HepG2 (cell line): Measurements from ENCODE around the gene KRTAP2-3. TPM values are rescaled to one million over a fixed set of nuclear protein-coding genes. Genes with fewer than 3 reads are reported as not detected.
"Not testable (repeated sequence)": the region's sequence is repeated elsewhere in the genome, so short reads cannot be mapped to it uniquely, and the experiment has no call there.

Source experiments
- ATAC-seq: fragments of 200-7000 bp; cut with Tn5 transposase; 3 replicates; pipeline ENCODE4 v1.9.1; 2020; ENCODE audit warnings: mild to moderate bottlenecking, moderate library complexity
- BruUV-seq: library from RNA; stranded (reverse); fragments of 400-500 nt; replicated peaks from 2 replicates; lab custom pipeline; 2021; lab: Mats Ljungman, UMichigan
- CTCF ChIA-PET: fragments of 300-600 bp; formaldehyde crosslinking; extraction: SDS; loops from one replicate; lab custom pipeline; 2021; ENCODE audit warnings: low total read pairs, inconsistent platforms, low intra/inter-chr PET ratio; lab: Yijun Ruan, JAX
- POLR2A ChIA-PET: fragments of 350-600 bp; sonication (Branson Sonifier 250); formaldehyde crosslinking; loops from one replicate; lab custom pipeline; 2020; ENCODE audit warnings: antibody characterized with exemption, inconsistent platforms; lab: Yijun Ruan, JAX
- DNase-seq: peaks from one replicate; pipeline ENCODE4 v3.0.0-alpha.2; 2015; ENCODE audit warnings: low spot score
- FAIRE-seq: peaks from 3 replicates; lab custom pipeline; 2011; peaks lifted over from hg19 to GRCh38; lab: Jason Lieb, UNC
- H2AFZ ChIP-seq: one replicate; pipeline ENCODE4 v1.6.1; 2011; ENCODE audit warnings: low read length, inconsistent platforms
- H3K27ac ChIP-seq: fragments of 300-600 bp; 3 replicates; pipeline ENCODE4 v1.8.0; 2011; ENCODE audit warnings: mixed run types, mild to moderate bottlenecking, mixed read lengths, low read length, inconsistent platforms; ENCODE audit not compliant: insufficient read depth; ENCODE audit errors: extremely low read length
- H3K27me3 ChIP-seq, 2 experiments: fragments of 200-600 bp in 1 of 2; 2 replicates in 1 of 2; 3 replicates in 1 of 2; pipeline versions ENCODE4 v1.6.0 to v1.8.0; 2011; ENCODE audit warnings: low read length in 2 of 2, mild to moderate bottlenecking in 2 of 2, moderate library complexity in 2 of 2, inconsistent platforms in 1 of 2; ENCODE audit not compliant: insufficient read depth in 2 of 2, control insufficient read depth in 1 of 2
- H3K36me3 ChIP-seq, 2 experiments: fragments of 200-600 bp in 1 of 2; replicated peaks in 1 of 2; 2 replicates in 1 of 2; 3 replicates in 1 of 2; pipeline versions ENCODE4 v1.5.1 to v1.8.0; 2011; ENCODE audit warnings: low read length in 2 of 2, inconsistent platforms in 1 of 2; ENCODE audit not compliant: insufficient read depth in 2 of 2, control insufficient read depth in 1 of 2
- H3K4me1 ChIP-seq: 2 replicates; pipeline ENCODE4 v1.5.1; 2012; ENCODE audit warnings: low read length, inconsistent platforms; ENCODE audit not compliant: insufficient read depth
- H3K4me2 ChIP-seq: 2 replicates; pipeline ENCODE4 v1.6.0; 2011; ENCODE audit warnings: low read depth, low read length, inconsistent platforms
- H3K4me3 ChIP-seq, 3 experiments: fragments of 200-600 bp in 1 of 3; sonication (generic), shearing (Covaris generic) in 1 of 3; replicated peaks in 1 of 3; 2 replicates each; pipeline ENCODE4 v1.5.1; 2011 to 2016; ENCODE audit warnings: low read length in 3 of 3, inconsistent platforms in 2 of 3, low read depth in 2 of 3, mild to moderate bottlenecking in 2 of 3, control low read depth in 1 of 3, mixed read lengths in 1 of 3; ENCODE audit not compliant: insufficient read depth in 1 of 3
- H3K79me2 ChIP-seq: one replicate; pipeline ENCODE4 v1.6.1; 2011; ENCODE audit warnings: low read length, inconsistent platforms; ENCODE audit not compliant: insufficient read depth
- H3K9ac ChIP-seq: 2 replicates; pipeline ENCODE4 v1.6.0; 2011; ENCODE audit warnings: mild to moderate bottlenecking, low read depth, low read length, inconsistent platforms; ENCODE audit not compliant: insufficient read depth
- H3K9me3 ChIP-seq: 2 replicates; pipeline ENCODE4 v1.5.1; 2012; ENCODE audit warnings: mild to moderate bottlenecking, low read length
- H4K20me1 ChIP-seq: 2 replicates; pipeline ENCODE4 v1.6.0; 2011; ENCODE audit warnings: inconsistent platforms, mild to moderate bottlenecking, low read length, moderate library complexity; ENCODE audit not compliant: insufficient read depth
- NCOA5 ChIP-seq: sonication (generic); formaldehyde crosslinking; IDR thresholded peaks from 2 replicates; pipeline ENCODE4 v1.4.0; 2020; ENCODE audit warnings: missing genetic modification reagents
- ZNF136 ChIP-seq: sonication (generic); formaldehyde crosslinking; IDR thresholded peaks from 2 replicates; pipeline ENCODE4 v1.8.1; 2022; ENCODE audit warnings: low read depth, mild to moderate bottlenecking, moderate library complexity, missing genetic modification reagents
- ZNF710 ChIP-seq: sonication (generic); formaldehyde crosslinking; IDR thresholded peaks from 2 replicates; pipeline ENCODE4 v1.5.0; 2020; ENCODE audit warnings: mild to moderate bottlenecking, missing genetic modification reagents, borderline replicate concordance
- ZSCAN22 ChIP-seq: sonication (generic); formaldehyde crosslinking; IDR thresholded peaks from 2 replicates; pipeline ENCODE4 v1.4.0; 2020; ENCODE audit warnings: mild to moderate bottlenecking, missing genetic modification reagents
- WGBS: methylation state at CpG from one replicate; pipeline ENCODE4 v1.1.6; 2017; ENCODE audit warnings: low lambda C conversion rate; 5-methylcytosine and 5-hydroxymethylcytosine counted together
- in situ Hi-C: cut with HindIII; loops from 2 replicates; pipeline ENCODE4 v1.10.0; 2017; ENCODE audit warnings: low pct_unique_long_range_greater_than_20kb; ENCODE audit not compliant: extremely low pct_ligation_motif_present
- intact Hi-C: fragments of 100-400 bp; cut with micrococcal nuclease; formaldehyde crosslinking; loops from one replicate; pipeline ENCODE4 v1.10.0; 2022; ENCODE audit not compliant: unreplicated experiment
- polyA plus RNA-seq, 8 experiments: library from polyadenylated mRNA; depleted of rRNA in 3 of 8; stranded (reverse) in 7 of 8; unstranded in 1 of 8; fragments of >200 nt; fragmentation: Illumina TruSeq in 4 of 8; extraction: Trizol in 4 of 8; gene quantifications; 2 replicates each; pipeline versions ENCODE4 v1.2.1 to v1.2.3, GENCODE V29; 2011 to 2016; ENCODE audit warnings: low read depth in 4 of 8, missing spikeins in 1 of 8, mixed read lengths in 1 of 8; ENCODE audit not compliant: insufficient read depth in 1 of 8
- total RNA-seq, 5 experiments: library from RNA; depleted of rRNA; stranded (reverse); fragments of >200 nt; fragmentation: Illumina TruSeq; extraction: Trizol; gene quantifications; 2 replicates each; pipeline ENCODE4 v1.2.3, GENCODE V29; 2016; ENCODE audit warnings: low read depth in 1 of 5
- TF ChIP-seq, protein P1 (sequence below): sonication (generic); formaldehyde crosslinking; IDR thresholded peaks from 2 replicates; pipeline ENCODE4 v1.9.0; 2022; ENCODE audit warnings: low read depth, missing genetic modification reagents
- TF ChIP-seq, protein P2 (sequence below): sonication (generic); formaldehyde crosslinking; conservative IDR thresholded peaks from 2 replicates; pipeline ENCODE4 v1.4.0; 2020; ENCODE audit warnings: missing genetic modification reagents

The KRTAP2-3 gene
- total and polyA plus RNA-seq, 2 of the 13 experiments (the other 11 are each of a cell fraction or from before 2014, with no cell fraction given), result 0.25 TPM; not detected in 1

- TF ChIP-seq ZNF710 (CRISPR knock-in tag) (no peak), NCOA5 (no peak), ZNF136 (CRISPR knock-in tag) (no peak), ZSCAN22 (no peak)
- TF ChIP-seq, protein P1, sequence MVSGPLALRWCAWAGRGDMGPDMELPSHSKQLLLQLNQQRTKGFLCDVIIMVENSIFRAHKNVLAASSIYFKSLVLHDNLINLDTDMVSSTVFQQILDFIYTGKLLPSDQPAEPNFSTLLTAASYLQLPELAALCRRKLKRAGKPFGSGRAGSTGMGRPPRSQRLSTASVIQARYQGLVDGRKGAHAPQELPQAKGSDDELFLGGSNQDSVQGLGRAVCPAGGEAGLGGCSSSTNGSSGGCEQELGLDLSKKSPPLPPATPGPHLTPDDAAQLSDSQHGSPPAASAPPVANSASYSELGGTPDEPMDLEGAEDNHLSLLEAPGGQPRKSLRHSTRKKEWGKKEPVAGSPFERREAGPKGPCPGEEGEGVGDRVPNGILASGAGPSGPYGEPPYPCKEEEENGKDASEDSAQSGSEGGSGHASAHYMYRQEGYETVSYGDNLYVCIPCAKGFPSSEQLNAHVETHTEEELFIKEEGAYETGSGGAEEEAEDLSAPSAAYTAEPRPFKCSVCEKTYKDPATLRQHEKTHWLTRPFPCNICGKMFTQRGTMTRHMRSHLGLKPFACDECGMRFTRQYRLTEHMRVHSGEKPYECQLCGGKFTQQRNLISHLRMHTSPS (CRISPR knock-in tag), result no peak
- TF ChIP-seq, protein P2, sequence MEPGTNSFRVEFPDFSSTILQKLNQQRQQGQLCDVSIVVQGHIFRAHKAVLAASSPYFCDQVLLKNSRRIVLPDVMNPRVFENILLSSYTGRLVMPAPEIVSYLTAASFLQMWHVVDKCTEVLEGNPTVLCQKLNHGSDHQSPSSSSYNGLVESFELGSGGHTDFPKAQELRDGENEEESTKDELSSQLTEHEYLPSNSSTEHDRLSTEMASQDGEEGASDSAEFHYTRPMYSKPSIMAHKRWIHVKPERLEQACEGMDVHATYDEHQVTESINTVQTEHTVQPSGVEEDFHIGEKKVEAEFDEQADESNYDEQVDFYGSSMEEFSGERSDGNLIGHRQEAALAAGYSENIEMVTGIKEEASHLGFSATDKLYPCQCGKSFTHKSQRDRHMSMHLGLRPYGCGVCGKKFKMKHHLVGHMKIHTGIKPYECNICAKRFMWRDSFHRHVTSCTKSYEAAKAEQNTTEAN (CRISPR knock-in tag), result no peak
- TF ChIP-seq, all 625 proteins: peak for 0
Observed at GRCh38 chr17:41096055-41096454, 36.1 kb upstream of the KRTAP2-3 start (continued).

DNA sequence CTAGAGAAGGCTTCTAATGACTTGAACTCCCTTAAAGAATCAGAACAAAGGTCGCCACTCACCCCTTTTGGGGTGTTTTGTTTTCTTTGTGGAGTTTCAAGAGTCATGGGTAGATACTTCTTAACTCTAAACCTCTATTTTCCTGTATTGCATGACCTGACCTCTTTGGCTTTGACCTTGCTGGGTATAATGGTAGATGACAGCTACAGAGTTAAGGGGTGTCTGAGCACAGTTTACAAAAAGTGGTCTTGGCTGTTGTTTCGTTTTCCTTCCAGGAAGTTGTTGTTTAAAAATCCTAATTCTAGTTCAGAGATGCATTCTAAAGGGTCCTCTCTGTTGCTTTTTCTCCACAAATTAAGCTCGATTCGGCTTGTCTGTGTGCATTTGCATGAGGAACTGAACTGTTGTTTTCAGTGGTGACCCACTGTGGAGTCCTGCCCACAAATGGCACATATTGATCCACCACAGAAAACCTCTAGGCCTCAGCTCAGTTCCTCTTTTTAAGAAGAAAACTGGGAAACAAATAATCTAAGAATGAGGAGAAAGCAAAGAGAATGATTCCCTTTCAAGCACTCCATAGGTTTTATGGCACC, 28.9 kb upstream of the KRTAP2-3 start:
- H3K36me3 ChIP-seq, in situ Hi-C loops, H3K9ac ChIP-seq, H3K4me3 ChIP-seq, FAIRE-seq, H3K79me2 ChIP-seq, H4K20me1 ChIP-seq, H3K4me2 ChIP-seq, H3K27ac ChIP-seq, H2AFZ ChIP-seq, intact Hi-C loops, DNase-seq, H3K4me1 ChIP-seq, CTCF ChIA-PET, POLR2A ChIA-PET, H3K27me3 ChIP-seq, BruUV-seq, H3K9me3 ChIP-seq, ATAC-seq: not testable (repeated sequence)
- 13% methylated on average over 4 of the region's 4 CpGs for WGBS

DNA sequence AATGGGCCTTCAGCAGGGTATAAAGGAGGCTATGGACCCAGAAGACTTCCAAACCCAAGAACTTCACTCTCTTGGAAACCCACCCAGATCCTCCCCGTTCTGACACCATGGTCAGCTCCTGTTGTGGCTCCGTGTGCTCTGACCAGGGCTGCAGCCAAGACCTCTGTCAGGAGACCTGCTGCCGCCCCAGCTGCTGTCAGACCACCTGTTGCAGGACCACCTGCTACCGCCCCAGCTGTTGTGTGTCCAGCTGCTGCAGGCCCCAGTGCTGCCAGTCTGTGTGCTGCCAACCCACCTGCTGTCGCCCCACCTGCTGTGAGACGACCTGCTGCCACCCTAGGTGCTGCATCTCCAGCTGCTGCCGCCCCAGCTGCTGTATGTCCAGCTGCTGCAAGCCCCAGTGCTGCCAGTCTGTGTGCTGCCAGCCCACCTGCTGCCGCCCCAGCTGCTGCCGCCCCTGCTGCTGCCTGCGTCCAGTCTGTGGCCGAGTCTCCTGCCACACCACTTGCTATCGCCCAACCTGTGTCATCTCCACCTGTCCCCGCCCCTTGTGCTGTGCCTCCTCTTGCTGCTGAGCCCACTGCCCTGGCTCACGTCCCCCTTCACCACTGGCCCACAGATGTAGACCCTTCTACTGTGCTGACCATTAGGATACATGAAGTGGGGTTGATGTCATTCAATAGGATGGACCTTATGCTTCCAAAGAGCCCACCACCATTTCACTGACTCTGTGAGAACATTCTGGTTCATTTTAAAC, 24.4 kb upstream of the KRTAP2-3 start, which contains the start of gene KRTAP4-7:
KRTAP4-7 (plus strand) TSS at position 51 of the 757 bp plus-strand sequence; CDS start at position 108, 57 bp downstream.
- in situ Hi-C loops, H3K27me3 ChIP-seq, ATAC-seq, H3K36me3 ChIP-seq, H3K79me2 ChIP-seq, CTCF ChIA-PET, DNase-seq, H3K27ac ChIP-seq, H3K4me3 ChIP-seq, FAIRE-seq, POLR2A ChIA-PET, H3K4me1 ChIP-seq, H2AFZ ChIP-seq, BruUV-seq, H3K9me3 ChIP-seq, intact Hi-C loops, H3K9ac ChIP-seq, H3K4me2 ChIP-seq, H4K20me1 ChIP-seq: not testable (repeated sequence)
- WGBS, result 10% methylated on average over 6 of the region's 14 CpGs
